Measurements from ENCODE around the gene FANCD2OS.

- TF ChIP-seq, protein P1, sequence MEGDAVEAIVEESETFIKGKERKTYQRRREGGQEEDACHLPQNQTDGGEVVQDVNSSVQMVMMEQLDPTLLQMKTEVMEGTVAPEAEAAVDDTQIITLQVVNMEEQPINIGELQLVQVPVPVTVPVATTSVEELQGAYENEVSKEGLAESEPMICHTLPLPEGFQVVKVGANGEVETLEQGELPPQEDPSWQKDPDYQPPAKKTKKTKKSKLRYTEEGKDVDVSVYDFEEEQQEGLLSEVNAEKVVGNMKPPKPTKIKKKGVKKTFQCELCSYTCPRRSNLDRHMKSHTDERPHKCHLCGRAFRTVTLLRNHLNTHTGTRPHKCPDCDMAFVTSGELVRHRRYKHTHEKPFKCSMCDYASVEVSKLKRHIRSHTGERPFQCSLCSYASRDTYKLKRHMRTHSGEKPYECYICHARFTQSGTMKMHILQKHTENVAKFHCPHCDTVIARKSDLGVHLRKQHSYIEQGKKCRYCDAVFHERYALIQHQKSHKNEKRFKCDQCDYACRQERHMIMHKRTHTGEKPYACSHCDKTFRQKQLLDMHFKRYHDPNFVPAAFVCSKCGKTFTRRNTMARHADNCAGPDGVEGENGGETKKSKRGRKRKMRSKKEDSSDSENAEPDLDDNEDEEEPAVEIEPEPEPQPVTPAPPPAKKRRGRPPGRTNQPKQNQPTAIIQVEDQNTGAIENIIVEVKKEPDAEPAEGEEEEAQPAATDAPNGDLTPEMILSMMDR (IDR thresholded peaks at IDR 0.05; ENCODE audit: insufficient read depth, low read length, poor library complexity, severe bottlenecking): no peak
- no peak for TF ChIP-seq EZH2phosphoT487 (conservative IDR thresholded peaks at IDR 0.05; ENCODE audit: low read length)
Observed at GRCh38 chr3:10145685-10146084, 37.6 kb upstream of the FANCD2OS start.
